Measurements from ENCODE around the gene SCN5A.

DNA sequence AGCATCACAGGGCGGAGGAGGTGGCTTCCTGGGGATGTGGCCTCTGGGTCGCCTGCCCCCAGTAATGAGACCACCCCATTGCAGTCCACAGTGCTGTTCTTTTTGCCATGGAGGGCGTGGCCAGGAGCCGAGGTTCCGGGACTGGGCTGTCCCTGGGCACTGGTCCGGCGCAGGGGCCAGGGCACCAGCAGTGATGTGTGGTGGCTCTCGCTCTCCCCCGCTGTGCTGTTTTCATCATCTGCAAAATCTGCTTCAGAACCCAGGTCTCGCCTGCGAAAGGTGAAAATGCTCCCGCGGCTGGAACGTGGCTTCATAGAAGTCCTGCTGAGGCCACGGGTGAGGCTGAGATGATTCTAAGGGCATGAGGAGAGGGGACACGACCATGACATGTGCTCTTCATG, 45.8 kb downstream of the SCN5A start:
- TF ChIP-seq EZH2 (IDR thresholded peaks at IDR 0.05) (no peak), POLR2AphosphoS5 (IDR thresholded peaks at IDR 0.05; ENCODE audit: borderline replicate concordance, low read depth, low read length) (no peak)
